ENCODE measurements around the gene CYP26C1.
A peak's percentile ranks its signal among the peaks of the same experiment; 100 is the strongest.

CYP26C1 gene

GRCh38 chr10:93074597-93075368 lies 14.2 kb downstream of the CYP26C1 start:
- no peak for DNase-seq (ENCODE audit: low read depth, low spot score)
- H3K4me3 ChIP-seq (ENCODE audit: low read length): peak overlapping the region; percentile 60

GRCh38 chr10:93075369-93076221 lies 15.0 kb downstream of the CYP26C1 start:
- no peak overlapping the region for H3K4me3 ChIP-seq (ENCODE audit: low read length)
- no peak for DNase-seq (ENCODE audit: low read depth, low spot score)

GRCh38 chr10:93076871-93077270 lies 16.3 kb downstream of the CYP26C1 start:
- no peak for DNase-seq (ENCODE audit: low read depth, low spot score)
- no peak overlapping the region for H3K4me3 ChIP-seq (ENCODE audit: low read length)

- no peak overlapping the region for H3K4me3 ChIP-seq (ENCODE audit: low read length)
- no peak for DNase-seq (ENCODE audit: low read depth, low spot score)
Measured at GRCh38 chr10:93077860-93078337, 17.3 kb downstream of the CYP26C1 start.

- H3K4me3 ChIP-seq (ENCODE audit: low read length): no peak overlapping the region
- DNase-seq (ENCODE audit: low read depth, low spot score): no peak
Measured at GRCh38 chr10:93079663-93080349, 19.2 kb downstream of the CYP26C1 start.

- peak; percentile 19 for DNase-seq (ENCODE audit: low read depth, low spot score)
- no peak overlapping the region for H3K4me3 ChIP-seq (ENCODE audit: low read length)
Measured at GRCh38 chr10:93080350-93081046, 19.9 kb downstream of the CYP26C1 start.

- no peak for DNase-seq (ENCODE audit: low read depth, low spot score)
- no peak overlapping the region for H3K4me3 ChIP-seq (ENCODE audit: low read length)
Measured at GRCh38 chr10:93081318-93081717, 20.7 kb downstream of the CYP26C1 start.

- DNase-seq (ENCODE audit: low read depth, low spot score): no peak
- no peak overlapping the region for H3K4me3 ChIP-seq (ENCODE audit: low read length)
Measured at GRCh38 chr10:93081834-93082233, 21.2 kb downstream of the CYP26C1 start.

- DNase-seq (ENCODE audit: low read depth, low spot score): no peak
- H3K4me3 ChIP-seq (ENCODE audit: low read length): no peak overlapping the region
Measured at GRCh38 chr10:93083743-93084539, 23.3 kb downstream of the CYP26C1 start.

GRCh38 chr10:93085272-93085859 lies 24.8 kb downstream of the CYP26C1 start:
- no peak overlapping the region for H3K4me3 ChIP-seq (ENCODE audit: low read length)
- DNase-seq (ENCODE audit: low read depth, low spot score): no peak

- DNase-seq (ENCODE audit: low read depth, low spot score): no peak
- no peak overlapping the region for H3K4me3 ChIP-seq (ENCODE audit: low read length)
Measured at GRCh38 chr10:93086289-93086688, 25.7 kb downstream of the CYP26C1 start.

- H3K4me3 ChIP-seq (ENCODE audit: low read length): no peak overlapping the region
- DNase-seq (ENCODE audit: low read depth, low spot score): no peak
Measured at GRCh38 chr10:93087846-93088245, 27.2 kb downstream of the CYP26C1 start.

- H3K4me3 ChIP-seq (ENCODE audit: low read length): no peak overlapping the region
- no peak for DNase-seq (ENCODE audit: low read depth, low spot score)
Measured at GRCh38 chr10:93088466-93088865, 27.9 kb downstream of the CYP26C1 start.

GRCh38 chr10:93090619-93091018 lies 30.0 kb downstream of the CYP26C1 start:
- no peak for DNase-seq (ENCODE audit: low read depth, low spot score)
- no peak overlapping the region for H3K4me3 ChIP-seq (ENCODE audit: low read length)

GRCh38 chr10:93091960-93092359 lies 31.4 kb downstream of the CYP26C1 start:
- no peak overlapping the region for H3K4me3 ChIP-seq (ENCODE audit: low read length)
- no peak for DNase-seq (ENCODE audit: low read depth, low spot score)

- DNase-seq (ENCODE audit: low read depth, low spot score): no peak
- H3K4me3 ChIP-seq (ENCODE audit: low read length): no peak overlapping the region
Measured at GRCh38 chr10:93095225-93095624, 34.6 kb downstream of the CYP26C1 start.

- DNase-seq (ENCODE audit: low read depth, low spot score): no peak
- H3K4me3 ChIP-seq (ENCODE audit: low read length): no peak overlapping the region
Measured at GRCh38 chr10:93096901-93097300, 36.3 kb downstream of the CYP26C1 start.

- no peak for DNase-seq (ENCODE audit: low read depth, low spot score)
Measured at GRCh38 chr10:93097386-93097785, 36.8 kb downstream of the CYP26C1 start.

More at GRCh38 chr10:93097386-93097785, 36.8 kb downstream of the CYP26C1 start:
- H3K4me3 ChIP-seq (ENCODE audit: low read length): no peak overlapping the region

All from Jurkat, Clone E6-1 (cell line).